ENCODE data around the gene IGFBP4.

Gene IGFBP4

GRCh38 chr17:40500709-40501108 lies 57.5 kb downstream of the IGFBP4 start:
- ChIA-PET POLR2A (ENCODE audit: low non-redundant PET) (interaction anchor here (0.6 to 2.0 kb wide), 8 partner anchors 10 to 83 kb away, joined by 3 to 15 read pairs (median 4); no protein-coding TSS in a partner anchor), CTCF (interaction anchor here (2.2 kb wide), 1 partner anchor 32 kb away, joined by 24 read pairs; no protein-coding TSS in a partner anchor)
- TF ChIP-seq, protein P1, sequence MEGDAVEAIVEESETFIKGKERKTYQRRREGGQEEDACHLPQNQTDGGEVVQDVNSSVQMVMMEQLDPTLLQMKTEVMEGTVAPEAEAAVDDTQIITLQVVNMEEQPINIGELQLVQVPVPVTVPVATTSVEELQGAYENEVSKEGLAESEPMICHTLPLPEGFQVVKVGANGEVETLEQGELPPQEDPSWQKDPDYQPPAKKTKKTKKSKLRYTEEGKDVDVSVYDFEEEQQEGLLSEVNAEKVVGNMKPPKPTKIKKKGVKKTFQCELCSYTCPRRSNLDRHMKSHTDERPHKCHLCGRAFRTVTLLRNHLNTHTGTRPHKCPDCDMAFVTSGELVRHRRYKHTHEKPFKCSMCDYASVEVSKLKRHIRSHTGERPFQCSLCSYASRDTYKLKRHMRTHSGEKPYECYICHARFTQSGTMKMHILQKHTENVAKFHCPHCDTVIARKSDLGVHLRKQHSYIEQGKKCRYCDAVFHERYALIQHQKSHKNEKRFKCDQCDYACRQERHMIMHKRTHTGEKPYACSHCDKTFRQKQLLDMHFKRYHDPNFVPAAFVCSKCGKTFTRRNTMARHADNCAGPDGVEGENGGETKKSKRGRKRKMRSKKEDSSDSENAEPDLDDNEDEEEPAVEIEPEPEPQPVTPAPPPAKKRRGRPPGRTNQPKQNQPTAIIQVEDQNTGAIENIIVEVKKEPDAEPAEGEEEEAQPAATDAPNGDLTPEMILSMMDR (conservative IDR thresholded peaks at IDR 0.05; ENCODE audit: low read depth), result no peak
- no peak for DNase-seq (ENCODE audit: low spot score)
- H3K27ac ChIP-seq, result peak overlapping the region; percentile 100

DNA sequence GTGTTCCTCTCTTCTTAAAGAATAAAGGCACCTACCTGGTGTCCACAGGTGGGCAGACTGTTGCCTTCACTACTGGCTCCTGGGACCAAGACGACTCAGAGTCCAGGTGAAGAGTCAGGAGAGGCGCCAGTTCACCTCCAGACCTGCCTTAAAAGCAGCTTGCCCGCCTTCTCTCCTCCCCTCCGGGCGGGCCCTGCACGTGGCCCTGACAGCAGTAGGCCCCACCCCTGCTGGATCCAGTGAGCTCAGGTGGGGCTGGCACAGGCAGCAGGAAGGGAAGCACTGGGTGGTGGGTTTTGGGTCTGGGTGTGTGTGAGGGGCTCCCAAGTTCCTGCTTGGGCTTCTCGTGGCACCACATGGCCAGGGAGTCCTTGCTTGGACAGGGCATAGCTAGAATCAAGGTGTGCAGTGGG lies 58.3 kb downstream of the IGFBP4 start, which contains the start of gene TNS4:
TSS of gene TNS4 (minus strand) at position 125 of the 413 bp plus-strand sequence. CDS start 5,198 bp downstream, outside the sequence.
- CTCF ChIA-PET, result interaction anchor here (0.8 to 2.2 kb wide), 3 partner anchors 11 to 58 kb away, joined by 3 to 24 read pairs (median 5); no protein-coding TSS in a partner anchor
- peak within 1 kb of the TSS; percentile 100 for H3K27ac ChIP-seq
- POLR2A ChIA-PET (ENCODE audit: low non-redundant PET), result interaction anchor here (0.6 to 1.9 kb wide), 13 partner anchors 9 to 84 kb away, joined by 3 to 26 read pairs (median 4); no protein-coding TSS in a partner anchor
- TF ChIP-seq, protein P1 (conservative IDR thresholded peaks at IDR 0.05; ENCODE audit: low read depth), result no peak
- DNase-seq (ENCODE audit: low spot score), result peak; percentile 87

DNA sequence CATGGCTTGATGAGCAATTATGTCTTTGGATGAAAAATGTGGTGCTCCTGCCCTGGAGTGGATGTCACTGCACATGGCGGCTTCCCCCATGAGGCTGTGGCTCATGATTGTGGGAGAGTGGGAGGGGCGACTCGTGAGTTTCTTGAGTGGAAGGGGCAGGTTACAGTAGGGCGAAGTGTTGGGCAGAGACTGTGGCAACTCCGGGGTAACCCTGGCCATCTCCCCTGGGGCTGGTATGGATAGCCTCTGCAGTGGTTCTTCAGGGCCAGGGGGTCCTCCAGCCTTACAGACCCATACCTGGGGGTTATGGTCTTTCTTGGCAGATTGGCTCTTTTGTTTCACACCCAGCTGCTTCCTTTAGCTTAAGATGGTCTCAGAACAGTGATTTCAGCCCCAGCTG lies 59.5 kb downstream of the IGFBP4 start:
- DNase-seq (ENCODE audit: low spot score), result no peak
- ChIA-PET CTCF (interaction anchor here (0.7 to 2.2 kb wide), 3 partner anchors 30 to 122 kb away, joined by 3 to 24 read pairs (median 4); no protein-coding TSS in a partner anchor), POLR2A (ENCODE audit: low non-redundant PET) (interaction anchor here (1.9 kb wide), 1 partner anchor 16 kb away, joined by 26 read pairs; no protein-coding TSS in a partner anchor)
- peak overlapping the region; percentile 100 for H3K27ac ChIP-seq
- TF ChIP-seq, protein P1 (conservative IDR thresholded peaks at IDR 0.05; ENCODE audit: low read depth), result no peak

DNA sequence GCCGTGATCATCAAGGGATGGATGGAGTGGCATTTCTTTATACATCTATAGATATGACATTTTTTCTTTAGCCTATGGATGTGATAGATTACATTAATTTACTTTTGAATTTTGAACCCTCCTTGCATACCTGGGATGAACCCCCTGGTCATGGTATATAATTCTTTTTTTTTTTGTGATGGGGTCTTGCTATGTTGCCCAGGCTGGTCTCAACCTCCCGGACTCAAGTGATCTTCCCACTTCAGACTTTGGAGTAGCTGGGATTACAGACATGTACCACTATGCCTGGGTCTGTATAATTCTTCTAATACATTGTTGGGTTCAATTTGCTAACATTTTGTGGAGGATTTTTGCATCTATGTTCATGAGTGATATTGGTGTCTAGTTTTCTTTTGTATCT lies 59.9 kb downstream of the IGFBP4 start:
- peak overlapping the region; percentile 100; the same call in 1 of the 2 replicates for H3K27ac ChIP-seq
- ChIA-PET POLR2A (ENCODE audit: low non-redundant PET) (no interaction called here), CTCF (interaction anchor here (0.7 to 1.3 kb wide), 2 partner anchors 30 to 122 kb away, joined by 4 to 6 read pairs; no protein-coding TSS in a partner anchor)
- no peak for DNase-seq (ENCODE audit: low spot score)
- TF ChIP-seq, protein P1 (conservative IDR thresholded peaks at IDR 0.05; ENCODE audit: low read depth), result no peak

- no peak for DNase-seq (ENCODE audit: low spot score)
- POLR2A ChIA-PET (ENCODE audit: low non-redundant PET), result no interaction called here
- H3K27ac ChIP-seq, result peak overlapping the region; percentile 24
- CTCF ChIA-PET, result interaction anchor here (0.5 to 0.7 kb wide), 2 partner anchors 137 to 465 kb away, joined by 3 read pairs; no protein-coding TSS in a partner anchor
- TF ChIP-seq, protein P1 (conservative IDR thresholded peaks at IDR 0.05; ENCODE audit: low read depth), result no peak
Observed at GRCh38 chr17:40506786-40507185, 63.5 kb downstream of the IGFBP4 start.
